Thyroid gland (tissue), 4 donors: Measurements from ENCODE around the gene LDLRAD4.

ENCODE experiments used
- POLR2A ChIP-seq, 2 donors: fragments of 450-650 bp; IDR thresholded peaks; one replicate each; pipeline ENCODE4 v1.6.1; 2017; ENCODE audit warnings: antibody characterized with exemption in 2 of 2, mild to moderate bottlenecking in 2 of 2, moderate library complexity in 1 of 2
- TF ChIP-seq, protein P1 (sequence below), 6 experiments: fragments of 200-600 bp in 3 of 6; fragments of 450-650 bp in 3 of 6; sonication (generic) in 3 of 6; IDR thresholded peaks; one replicate each; pipeline ENCODE4 v1.5.1; 2016 to 2019; ENCODE audit warnings: antibody characterized with exemption in 6 of 6, mild to moderate bottlenecking in 2 of 6, inconsistent platforms in 1 of 6, moderate library complexity in 1 of 6

- TF ChIP-seq POLR2A (IDR thresholded peaks at IDR 0.05): no peak
- TF ChIP-seq, protein P1, sequence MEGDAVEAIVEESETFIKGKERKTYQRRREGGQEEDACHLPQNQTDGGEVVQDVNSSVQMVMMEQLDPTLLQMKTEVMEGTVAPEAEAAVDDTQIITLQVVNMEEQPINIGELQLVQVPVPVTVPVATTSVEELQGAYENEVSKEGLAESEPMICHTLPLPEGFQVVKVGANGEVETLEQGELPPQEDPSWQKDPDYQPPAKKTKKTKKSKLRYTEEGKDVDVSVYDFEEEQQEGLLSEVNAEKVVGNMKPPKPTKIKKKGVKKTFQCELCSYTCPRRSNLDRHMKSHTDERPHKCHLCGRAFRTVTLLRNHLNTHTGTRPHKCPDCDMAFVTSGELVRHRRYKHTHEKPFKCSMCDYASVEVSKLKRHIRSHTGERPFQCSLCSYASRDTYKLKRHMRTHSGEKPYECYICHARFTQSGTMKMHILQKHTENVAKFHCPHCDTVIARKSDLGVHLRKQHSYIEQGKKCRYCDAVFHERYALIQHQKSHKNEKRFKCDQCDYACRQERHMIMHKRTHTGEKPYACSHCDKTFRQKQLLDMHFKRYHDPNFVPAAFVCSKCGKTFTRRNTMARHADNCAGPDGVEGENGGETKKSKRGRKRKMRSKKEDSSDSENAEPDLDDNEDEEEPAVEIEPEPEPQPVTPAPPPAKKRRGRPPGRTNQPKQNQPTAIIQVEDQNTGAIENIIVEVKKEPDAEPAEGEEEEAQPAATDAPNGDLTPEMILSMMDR (IDR thresholded peaks at IDR 0.05): no peak
Measured at GRCh38 chr18:13302040-13302439, 83.5 kb downstream of the LDLRAD4 start.
